ENCODE measurements around the gene DNAI1. TPM values are rescaled to one million over a fixed set of nuclear protein-coding genes. Genes with fewer than 3 reads are reported as not detected.

Gene DNAI1
- total and polyA plus RNA-seq, 2 of the 4 experiments (the other 2 are of a cell fraction), result not detected

DNA sequence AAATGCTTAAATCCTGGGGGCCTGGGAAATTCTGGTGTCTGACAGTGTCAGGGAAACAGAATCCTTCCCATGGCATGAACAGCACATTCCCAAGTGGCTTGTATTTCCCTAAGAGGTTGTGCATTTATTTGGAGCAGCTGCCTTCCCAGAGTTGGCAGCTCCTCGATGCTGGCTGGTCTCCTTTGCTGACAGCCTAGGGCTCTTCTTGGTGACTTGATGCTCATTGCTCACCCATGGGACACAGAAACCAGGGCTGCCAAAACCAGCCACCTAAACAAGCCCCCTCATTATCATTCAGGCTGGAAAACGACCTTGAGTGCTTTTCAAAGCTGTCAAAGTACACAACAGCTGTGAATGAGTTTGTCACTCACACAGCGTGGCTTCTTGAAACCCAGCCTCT lies 39.9 kb downstream of the DNAI1 start:
- no peak overlapping the region for H3K27ac ChIP-seq (ENCODE audit: insufficient read depth, low read length)
- BruUV-seq (replicated peaks), result no TSS peak
- H3K9me1 ChIP-seq (ENCODE audit: insufficient read depth, low read length), result no peaks in the 10 kb centered on the region
- no peak overlapping the region for H2BK20ac ChIP-seq (ENCODE audit: low read depth, low read length)
- H3K14ac ChIP-seq (replicated peaks; ENCODE audit: low read depth, low read length), result no peak overlapping the region
- no peak overlapping the region for H3K4ac ChIP-seq (ENCODE audit: low read depth, low read length)
- H2BK120ac ChIP-seq (ENCODE audit: low read depth, low read length), result no peak overlapping the region
- no peak overlapping the region for H4K8ac ChIP-seq (ENCODE audit: low read depth in 2 of 2, low read length in 2 of 2)
- peaks cover 39% of the 10 kb centered on the region for H3K27me3 ChIP-seq (ENCODE audit: control insufficient read depth, insufficient read depth, low read length)
- ChIA-PET POLR2A (ENCODE audit: unreplicated experiment) (no interaction called here), CTCF (interaction anchor here (1.0 to 1.1 kb wide), 2 partner anchors 9 to 95 kb away, joined by 4 to 5 read pairs; no protein-coding TSS in a partner anchor)
- no peak overlapping the region for H2AK5ac ChIP-seq (ENCODE audit: low read depth, low read length)
- no peaks in the 10 kb centered on the region; the same call in 1 of the 2 replicates for H4K20me1 ChIP-seq (ENCODE audit: insufficient read depth, low read length)
- H3K4me2 ChIP-seq (ENCODE audit: low read depth, low read length), result no peak overlapping the region
- in situ Hi-C loops (cut with MboI; ENCODE audit: low sequenced_read_pairs) (loop anchor here (10.0 kb wide), 1 partner anchor 64 kb away; no protein-coding TSS in a partner anchor), dilution Hi-C loops (cut with HindIII; ENCODE audit: low sequenced_read_pairs, unreplicated experiment) (no loop called here), intact Hi-C loops (cut with micrococcal nuclease) (no loop called here)
- ATAC-seq (ENCODE audit: low read depth) (no peak), DNase-seq (no peak)
- no peak overlapping the region for H4K91ac ChIP-seq (ENCODE audit: insufficient read depth, low read depth, low read length)
- H3K4me3 ChIP-seq (ENCODE audit: insufficient read depth, low read depth, low read length), result no peak overlapping the region
- H3K79me1 ChIP-seq (ENCODE audit: low read depth in 1 of 2, low read length in 2 of 2), result no peaks in the 10 kb centered on the region
- TF ChIP-seq MXI1 (IDR thresholded peaks at IDR 0.05; ENCODE audit: borderline replicate concordance, low read depth, low read length), result no peak
- TF ChIP-seq POLR2A (IDR thresholded peaks at IDR 0.05; ENCODE audit: low read depth, low read length), result no peak
- no peak for TF ChIP-seq MAZ (IDR thresholded peaks at IDR 0.05; ENCODE audit: borderline replicate concordance, low read depth, low read length)
- TF ChIP-seq, protein P1, sequence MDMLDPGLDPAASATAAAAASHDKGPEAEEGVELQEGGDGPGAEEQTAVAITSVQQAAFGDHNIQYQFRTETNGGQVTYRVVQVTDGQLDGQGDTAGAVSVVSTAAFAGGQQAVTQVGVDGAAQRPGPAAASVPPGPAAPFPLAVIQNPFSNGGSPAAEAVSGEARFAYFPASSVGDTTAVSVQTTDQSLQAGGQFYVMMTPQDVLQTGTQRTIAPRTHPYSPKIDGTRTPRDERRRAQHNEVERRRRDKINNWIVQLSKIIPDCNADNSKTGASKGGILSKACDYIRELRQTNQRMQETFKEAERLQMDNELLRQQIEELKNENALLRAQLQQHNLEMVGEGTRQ (IDR thresholded peaks at IDR 0.05; ENCODE audit: low read depth, low read length), result no peak
- TF ChIP-seq, protein P2, sequence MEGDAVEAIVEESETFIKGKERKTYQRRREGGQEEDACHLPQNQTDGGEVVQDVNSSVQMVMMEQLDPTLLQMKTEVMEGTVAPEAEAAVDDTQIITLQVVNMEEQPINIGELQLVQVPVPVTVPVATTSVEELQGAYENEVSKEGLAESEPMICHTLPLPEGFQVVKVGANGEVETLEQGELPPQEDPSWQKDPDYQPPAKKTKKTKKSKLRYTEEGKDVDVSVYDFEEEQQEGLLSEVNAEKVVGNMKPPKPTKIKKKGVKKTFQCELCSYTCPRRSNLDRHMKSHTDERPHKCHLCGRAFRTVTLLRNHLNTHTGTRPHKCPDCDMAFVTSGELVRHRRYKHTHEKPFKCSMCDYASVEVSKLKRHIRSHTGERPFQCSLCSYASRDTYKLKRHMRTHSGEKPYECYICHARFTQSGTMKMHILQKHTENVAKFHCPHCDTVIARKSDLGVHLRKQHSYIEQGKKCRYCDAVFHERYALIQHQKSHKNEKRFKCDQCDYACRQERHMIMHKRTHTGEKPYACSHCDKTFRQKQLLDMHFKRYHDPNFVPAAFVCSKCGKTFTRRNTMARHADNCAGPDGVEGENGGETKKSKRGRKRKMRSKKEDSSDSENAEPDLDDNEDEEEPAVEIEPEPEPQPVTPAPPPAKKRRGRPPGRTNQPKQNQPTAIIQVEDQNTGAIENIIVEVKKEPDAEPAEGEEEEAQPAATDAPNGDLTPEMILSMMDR (conservative IDR thresholded peaks at IDR 0.05; ENCODE audit: low read depth, low read length), result no peak
- no peak for TF ChIP-seq FOS (IDR thresholded peaks at IDR 0.05; ENCODE audit: low read depth, low read length)
- TF ChIP-seq RAD21 (IDR thresholded peaks at IDR 0.05; ENCODE audit: low read length), result no peak
- no peak overlapping the region for H2BK15ac ChIP-seq (ENCODE audit: low read depth, low read length)
- WGBS, 2 experiments (ENCODE audit: extremely low coverage in 2 of 2, insufficient read length in 1 of 2), result 0% methylated on average over 1 of the region's 3 CpGs; no CpG with 5 or more reads in 1 of the 2 experiments
- H2AFZ ChIP-seq (replicated peaks; ENCODE audit: low read length, poor library complexity), result no peak overlapping the region
- no peak overlapping the region for H3K9ac ChIP-seq (ENCODE audit: low read depth, low read length)
- H2BK5ac ChIP-seq (ENCODE audit: low read depth, low read length, poor library complexity, severe bottlenecking), result no peak overlapping the region
- H3K56ac ChIP-seq (ENCODE audit: extremely low read depth, insufficient read depth, low read length), result no peak overlapping the region
- no peak overlapping the region for H2AK9ac ChIP-seq (replicated peaks; ENCODE audit: low read depth, low read length, poor library complexity)
- no peak overlapping the region for H3K18ac ChIP-seq (ENCODE audit: low read depth, low read length)
- no peaks in the 10 kb centered on the region for H3K36me3 ChIP-seq (ENCODE audit: control insufficient read depth, insufficient read depth, low read length)
- no peaks in the 10 kb centered on the region; the same call in 1 of the 2 replicates for H3K4me1 ChIP-seq (ENCODE audit: control insufficient read depth, insufficient read depth, low read length)
- H3K23ac ChIP-seq (ENCODE audit: low read depth, low read length), result no peak overlapping the region
- H3K9me3 ChIP-seq (ENCODE audit: control insufficient read depth, insufficient read depth, low read length), result no peaks in the 10 kb centered on the region
- H4K5ac ChIP-seq (ENCODE audit: low read depth, low read length), result no peak overlapping the region

Measured in IMR-90 (cell line).